ENCODE data around the gene ADCY3.

ADCY3 gene

DNA sequence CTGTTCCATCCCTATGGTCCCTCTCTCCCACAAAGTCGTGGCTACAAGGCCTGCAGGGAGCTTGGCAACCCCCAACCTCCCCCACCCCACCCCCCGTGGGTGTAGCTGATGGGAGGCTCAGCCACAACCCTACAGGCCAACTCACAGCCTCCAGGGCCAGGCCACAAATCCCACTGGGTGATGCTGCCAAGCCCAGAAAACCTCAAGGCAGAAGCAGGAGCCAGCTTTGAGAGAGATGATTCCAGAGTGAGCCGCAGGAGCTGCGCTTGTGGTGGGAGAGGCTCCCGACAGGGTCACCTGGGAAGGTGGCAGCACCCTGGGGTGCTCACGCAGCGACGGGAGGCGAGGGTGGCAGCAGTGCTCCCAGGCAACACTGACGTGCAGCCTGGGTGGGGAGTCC, 44.8 kb downstream of the ADCY3 start:
- no peaks in the 10 kb centered on the region for H3K9me3 ChIP-seq (ENCODE audit: insufficient read depth, low read depth, low read length)
- H3K27ac ChIP-seq (ENCODE audit: low read depth, low read length), result no peak overlapping the region
- no peaks in the 10 kb centered on the region for H3K36me3 ChIP-seq (ENCODE audit: insufficient read depth, low read length)
- no peak overlapping the region for H3K9ac ChIP-seq (ENCODE audit: low read depth, low read length)
- WGBS, result 94% methylated on average over 10 of the region's 10 CpGs
- no peaks in the 10 kb centered on the region for H3K27me3 ChIP-seq (ENCODE audit: insufficient read depth, low read length)
- H3K4me1 ChIP-seq (ENCODE audit: insufficient read depth, low read length), result no peaks in the 10 kb centered on the region
- H3K4me3 ChIP-seq (ENCODE audit: low read length), result no peak overlapping the region

DNA sequence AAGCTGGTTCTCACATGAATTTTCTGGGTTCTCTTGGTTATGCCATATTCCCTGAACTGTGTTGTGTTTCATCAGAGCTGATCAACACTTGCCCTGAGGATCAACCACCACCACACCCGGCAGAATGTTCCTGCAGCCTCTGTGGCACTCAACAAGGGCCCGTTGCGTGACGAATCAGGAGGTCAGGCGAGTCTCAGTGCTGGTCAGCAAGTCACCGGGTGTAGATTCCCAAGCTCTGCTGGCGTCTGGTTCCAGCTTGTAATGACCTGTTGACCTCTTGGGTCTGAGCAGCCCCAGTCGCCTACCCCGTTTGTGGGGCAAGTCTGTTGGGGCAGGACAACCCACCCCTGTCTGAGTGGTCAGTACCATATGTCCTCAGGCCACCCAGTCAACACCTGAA, 46.0 kb downstream of the ADCY3 start:
- Histone ChIP-seq H3K9me3 (ENCODE audit: insufficient read depth, low read depth, low read length) (no peaks in the 10 kb centered on the region), H3K36me3 (ENCODE audit: insufficient read depth, low read length) (no peaks in the 10 kb centered on the region), H3K4me3 (ENCODE audit: low read length) (no peak overlapping the region), H3K4me1 (ENCODE audit: insufficient read depth, low read length) (no peaks in the 10 kb centered on the region), H3K27me3 (ENCODE audit: insufficient read depth, low read length) (no peaks in the 10 kb centered on the region), H3K9ac (ENCODE audit: low read depth, low read length) (no peak overlapping the region), H3K27ac (ENCODE audit: low read depth, low read length) (no peak overlapping the region)
- WGBS, result 93% methylated on average over 9 of the region's 9 CpGs

DNA sequence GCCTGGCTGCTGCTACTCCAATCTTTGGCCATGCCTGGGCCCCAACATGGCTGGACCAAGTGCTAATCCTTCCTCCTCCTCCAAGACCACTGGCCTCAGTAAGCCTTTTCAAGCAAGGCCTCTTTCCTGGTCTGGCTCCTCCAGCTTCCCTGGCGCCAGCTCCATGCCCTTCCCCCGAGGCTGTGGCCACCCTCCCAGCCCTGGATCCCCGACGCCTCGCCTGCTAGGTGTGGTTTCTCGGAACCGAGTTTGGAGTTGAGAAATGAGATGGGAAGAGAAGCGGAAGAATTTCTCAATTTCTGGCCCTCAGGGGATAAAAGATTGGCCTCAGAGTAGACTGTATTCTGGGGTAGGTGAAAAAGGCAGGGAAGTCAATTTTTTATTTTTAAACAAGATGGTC, 46.4 kb downstream of the ADCY3 start:
- Histone ChIP-seq H3K27me3 (ENCODE audit: insufficient read depth, low read length) (no peaks in the 10 kb centered on the region), H3K27ac (ENCODE audit: low read depth, low read length) (no peak overlapping the region), H3K4me1 (ENCODE audit: insufficient read depth, low read length) (no peaks in the 10 kb centered on the region), H3K9me3 (ENCODE audit: insufficient read depth, low read depth, low read length) (no peaks in the 10 kb centered on the region), H3K4me3 (ENCODE audit: low read length) (no peak overlapping the region), H3K36me3 (ENCODE audit: insufficient read depth, low read length) (no peaks in the 10 kb centered on the region), H3K9ac (ENCODE audit: low read depth, low read length) (no peak overlapping the region)
- WGBS, result 95% methylated on average over 8 of the region's 8 CpGs

DNA sequence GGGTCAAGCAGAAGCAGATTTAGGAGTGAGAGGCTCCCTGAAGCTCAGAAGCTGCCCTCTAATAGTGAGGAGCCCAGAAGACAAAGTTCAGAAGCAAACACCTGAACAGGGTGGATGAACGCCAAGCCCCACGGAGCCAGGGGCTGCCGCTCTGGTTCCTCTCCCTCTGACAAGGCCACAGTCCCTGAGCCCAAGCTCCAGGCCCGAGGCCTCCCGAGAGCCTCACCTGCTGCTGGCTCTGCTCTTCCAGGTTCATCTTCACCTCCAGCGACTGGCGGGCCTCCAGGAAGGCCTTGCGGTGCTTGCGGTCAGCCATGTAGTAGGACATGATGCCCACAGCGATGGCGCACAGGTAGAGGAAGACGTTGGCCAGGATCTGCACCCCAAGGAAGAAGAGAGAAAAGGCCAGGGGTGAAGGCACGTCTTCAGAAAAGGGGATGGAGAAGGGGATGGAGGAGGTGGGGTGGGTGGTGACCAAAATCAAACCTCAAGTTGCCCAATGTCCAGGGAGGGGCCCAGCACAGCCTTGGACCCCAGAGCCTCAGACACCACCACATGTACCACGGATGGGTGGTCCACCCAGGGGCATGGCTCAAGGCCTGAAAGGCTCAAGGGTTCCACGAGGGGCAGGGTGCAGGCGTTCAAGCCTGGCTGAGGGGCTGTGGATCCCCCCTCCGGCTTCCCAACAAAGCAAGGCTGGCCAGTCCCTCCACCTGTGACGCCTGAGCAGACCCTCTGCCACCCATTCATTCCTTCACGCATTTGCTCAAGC, 47.5 kb downstream of the ADCY3 start:
- 94% methylated on average over 19 of the region's 19 CpGs for WGBS

DNA sequence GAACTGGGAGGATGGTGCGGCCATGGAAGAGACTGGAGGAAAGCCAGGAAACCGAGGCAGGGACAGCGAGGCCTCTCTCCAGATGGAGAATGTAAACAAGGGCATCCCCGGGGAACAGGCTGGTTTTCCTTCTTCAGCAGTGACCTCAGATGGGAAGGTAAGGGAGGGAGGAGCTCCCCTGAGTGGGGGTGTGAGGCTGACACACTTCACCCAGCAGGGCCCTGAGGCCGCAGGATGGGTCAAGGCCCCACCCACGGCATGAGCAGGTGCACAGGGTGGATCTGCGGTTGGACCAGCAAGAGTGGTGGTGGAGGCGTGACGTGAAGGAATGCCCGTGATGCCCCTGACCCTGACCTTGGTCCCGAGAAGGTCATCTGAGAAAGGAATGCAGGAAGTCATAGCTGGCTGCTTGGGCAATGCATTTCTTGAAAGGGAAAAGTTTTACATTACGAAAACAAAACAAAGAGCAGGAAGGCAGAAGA, 48.1 kb downstream of the ADCY3 start:
- Histone ChIP-seq H3K36me3 (ENCODE audit: insufficient read depth, low read length) (no peaks in the 10 kb centered on the region), H3K4me1 (ENCODE audit: insufficient read depth, low read length) (no peaks in the 10 kb centered on the region), H3K9me3 (ENCODE audit: insufficient read depth, low read depth, low read length) (no peaks in the 10 kb centered on the region), H3K4me3 (ENCODE audit: low read length) (no peak overlapping the region), H3K9ac (ENCODE audit: low read depth, low read length) (no peak overlapping the region), H3K27me3 (ENCODE audit: insufficient read depth, low read length) (no peaks in the 10 kb centered on the region), H3K27ac (ENCODE audit: low read depth, low read length) (no peak overlapping the region)
- 91% methylated on average over 12 of the region's 12 CpGs for WGBS

More for the DNA sequence above, 47.5 kb downstream of the ADCY3 start:
- no peaks in the 10 kb centered on the region for H3K9me3 ChIP-seq (ENCODE audit: insufficient read depth, low read depth, low read length)
- H3K27ac ChIP-seq (ENCODE audit: low read depth, low read length), result no peak overlapping the region
- no peaks in the 10 kb centered on the region for H3K4me1 ChIP-seq (ENCODE audit: insufficient read depth, low read length)
- no peak overlapping the region for H3K4me3 ChIP-seq (ENCODE audit: low read length)
- no peaks in the 10 kb centered on the region for H3K27me3 ChIP-seq (ENCODE audit: insufficient read depth, low read length)
- H3K36me3 ChIP-seq (ENCODE audit: insufficient read depth, low read length), result no peaks in the 10 kb centered on the region
- no peak overlapping the region for H3K9ac ChIP-seq (ENCODE audit: low read depth, low read length)

DNA sequence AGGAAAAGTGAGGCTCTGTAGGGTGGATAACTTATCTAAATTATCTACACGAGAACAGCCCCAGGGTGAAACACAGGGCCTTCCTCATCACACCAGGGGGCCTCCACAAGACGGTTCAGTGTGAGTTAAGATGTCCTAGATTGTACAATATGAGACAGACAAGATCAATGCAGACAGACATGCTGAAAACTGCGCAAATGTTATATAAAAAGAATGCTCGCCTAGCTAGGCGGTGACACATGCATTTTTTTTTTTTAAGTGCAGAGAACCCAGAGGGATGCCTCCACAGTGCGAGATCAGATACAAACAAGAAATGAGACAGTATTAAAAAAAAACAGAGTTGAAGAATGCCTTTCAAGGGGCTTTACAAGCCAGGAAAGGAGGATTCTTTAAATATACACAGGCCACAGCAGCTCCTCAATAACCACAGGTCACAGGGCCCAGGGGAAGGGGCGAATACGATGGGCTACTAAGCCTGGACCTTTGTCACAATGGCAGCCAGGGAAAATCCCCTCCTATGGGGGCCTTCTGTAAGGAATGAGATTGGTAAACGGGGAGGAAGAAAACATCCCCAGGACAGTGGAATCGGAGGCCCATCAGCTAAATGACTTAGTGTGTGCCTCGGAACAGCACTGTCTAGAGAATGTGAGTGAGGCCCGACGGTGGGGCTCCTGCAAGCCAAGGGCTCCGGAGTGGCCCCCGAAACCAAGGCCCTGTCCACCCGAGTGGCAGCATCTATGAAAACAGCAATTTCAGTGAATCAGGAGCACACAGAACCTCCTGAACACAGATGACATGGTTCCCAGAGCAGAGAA, 48.9 kb downstream of the ADCY3 start:
- WGBS, result 90% methylated on average over 16 of the region's 16 CpGs
- no peak overlapping the region for H3K4me3 ChIP-seq (ENCODE audit: low read length)
- H3K9me3 ChIP-seq (ENCODE audit: insufficient read depth, low read depth, low read length), result no peaks in the 10 kb centered on the region
- no peaks in the 10 kb centered on the region for H3K4me1 ChIP-seq (ENCODE audit: insufficient read depth, low read length)
- H3K27me3 ChIP-seq (ENCODE audit: insufficient read depth, low read length), result no peaks in the 10 kb centered on the region
- no peaks in the 10 kb centered on the region for H3K36me3 ChIP-seq (ENCODE audit: insufficient read depth, low read length)
- no peak overlapping the region for H3K27ac ChIP-seq (ENCODE audit: low read depth, low read length)
- no peak overlapping the region for H3K9ac ChIP-seq (ENCODE audit: low read depth, low read length)

DNA sequence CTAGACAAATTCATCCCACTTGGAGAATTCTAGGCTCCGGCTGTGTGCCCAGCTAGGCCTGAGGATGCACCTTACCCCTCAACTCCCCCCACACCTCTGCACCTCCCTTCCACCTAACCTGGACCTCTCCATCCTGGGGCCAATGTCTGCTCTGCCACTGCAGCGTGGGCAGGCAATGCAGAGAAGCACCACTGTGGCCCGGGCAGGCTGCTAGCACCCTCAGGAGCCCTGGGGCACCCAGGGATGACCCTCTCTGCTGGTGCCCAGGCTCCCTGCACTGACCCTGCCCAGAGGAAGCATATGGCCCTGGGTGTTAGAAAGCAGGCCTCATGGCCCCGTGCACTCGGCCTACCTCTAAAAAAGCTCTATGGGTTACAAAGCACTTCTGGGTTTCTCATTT, 49.6 kb downstream of the ADCY3 start:
- 96% methylated on average over 5 of the region's 5 CpGs for WGBS
- no peak overlapping the region for H3K4me3 ChIP-seq (ENCODE audit: low read length)
- no peak overlapping the region for H3K9ac ChIP-seq (ENCODE audit: low read depth, low read length)
- no peaks in the 10 kb centered on the region for H3K27me3 ChIP-seq (ENCODE audit: insufficient read depth, low read length)
- no peaks in the 10 kb centered on the region for H3K9me3 ChIP-seq (ENCODE audit: insufficient read depth, low read depth, low read length)
- H3K36me3 ChIP-seq (ENCODE audit: insufficient read depth, low read length), result no peaks in the 10 kb centered on the region
- no peak overlapping the region for H3K27ac ChIP-seq (ENCODE audit: low read depth, low read length)
- no peaks in the 10 kb centered on the region for H3K4me1 ChIP-seq (ENCODE audit: insufficient read depth, low read length)

DNA sequence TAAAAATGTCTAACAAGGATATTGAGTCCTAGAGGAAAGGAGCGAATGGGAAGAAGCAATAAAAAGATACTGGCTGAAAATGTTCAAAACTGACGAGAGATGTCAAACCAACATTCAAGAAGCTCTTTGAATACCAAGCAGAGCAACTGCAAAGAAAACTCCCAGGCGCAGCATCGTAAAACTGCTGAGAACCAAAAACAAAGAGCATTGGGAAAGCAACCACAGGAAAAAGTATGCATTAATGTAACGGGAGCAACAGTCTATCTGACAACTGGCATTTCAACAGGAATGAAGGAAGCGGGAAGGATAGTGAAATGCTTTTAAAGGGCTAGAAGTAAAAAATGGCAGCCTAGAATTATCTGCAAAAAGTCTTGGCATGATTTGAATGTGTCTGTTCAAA, 53.1 kb downstream of the ADCY3 start:
- 91% methylated on average over 6 of the region's 6 CpGs for WGBS
- no peaks in the 10 kb centered on the region for H3K27me3 ChIP-seq (ENCODE audit: insufficient read depth, low read length)
- no peak overlapping the region for H3K9ac ChIP-seq (ENCODE audit: low read depth, low read length)
- H3K27ac ChIP-seq (ENCODE audit: low read depth, low read length), result no peak overlapping the region
- H3K9me3 ChIP-seq (ENCODE audit: insufficient read depth, low read depth, low read length), result no peaks in the 10 kb centered on the region
- H3K36me3 ChIP-seq (ENCODE audit: insufficient read depth, low read length), result no peaks in the 10 kb centered on the region
- H3K4me3 ChIP-seq (ENCODE audit: low read length), result no peak overlapping the region
- no peaks in the 10 kb centered on the region for H3K4me1 ChIP-seq (ENCODE audit: insufficient read depth, low read length)

DNA sequence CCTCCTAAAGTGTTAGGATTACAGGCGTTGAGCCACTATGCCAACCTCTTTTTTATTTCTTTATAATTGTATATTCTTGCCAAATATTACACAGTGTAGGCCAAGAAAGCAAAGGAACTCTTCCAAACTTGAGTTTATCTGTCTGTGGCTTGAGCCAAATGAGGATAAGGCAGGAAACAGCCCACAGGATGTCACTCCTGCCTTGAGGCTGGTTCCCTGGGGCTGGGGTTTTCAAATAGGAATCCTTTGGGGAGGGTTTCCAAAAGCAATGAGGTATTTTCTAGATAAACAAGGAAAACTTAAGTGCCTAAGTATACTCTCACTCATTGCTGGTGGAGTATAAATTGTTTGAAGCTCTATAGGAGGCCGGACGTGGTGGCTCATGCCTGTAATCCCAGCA, 56.4 kb downstream of the ADCY3 start:
- no peaks in the 10 kb centered on the region for H3K27me3 ChIP-seq (ENCODE audit: insufficient read depth, low read length)
- no peak overlapping the region for H3K9ac ChIP-seq (ENCODE audit: low read depth, low read length)
- H3K4me1 ChIP-seq (ENCODE audit: insufficient read depth, low read length), result no peaks in the 10 kb centered on the region
- H3K27ac ChIP-seq (ENCODE audit: low read depth, low read length), result no peak overlapping the region
- no peak overlapping the region for H3K4me3 ChIP-seq (ENCODE audit: low read length)
- no peaks in the 10 kb centered on the region for H3K36me3 ChIP-seq (ENCODE audit: insufficient read depth, low read length)
- 88% methylated on average over 2 of the region's 3 CpGs for WGBS
- no peaks in the 10 kb centered on the region for H3K9me3 ChIP-seq (ENCODE audit: insufficient read depth, low read depth, low read length)

DNA sequence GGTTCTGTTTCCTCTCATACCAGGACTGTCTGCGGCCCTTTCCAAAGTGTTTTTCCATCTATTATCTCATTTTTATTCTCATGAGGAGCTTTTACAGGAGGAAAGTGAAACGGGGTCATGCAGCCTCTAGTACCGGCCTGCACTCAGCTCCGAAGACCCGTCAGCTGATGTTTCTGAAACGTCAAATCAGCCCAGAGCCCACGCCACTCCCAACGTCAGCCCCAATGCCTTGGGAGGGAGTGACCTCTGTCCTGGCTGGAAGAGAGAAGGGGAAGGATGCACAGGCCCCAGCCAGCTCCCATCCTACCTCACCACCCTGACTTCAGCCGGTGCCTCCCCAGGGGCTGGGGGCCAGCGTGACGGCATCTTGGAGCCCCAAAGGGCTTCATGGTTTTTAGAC, 58.5 kb downstream of the ADCY3 start:
- 93% methylated on average over 11 of the region's 11 CpGs for WGBS
- no peaks in the 10 kb centered on the region for H3K36me3 ChIP-seq (ENCODE audit: insufficient read depth, low read length)
- no peaks in the 10 kb centered on the region for H3K9me3 ChIP-seq (ENCODE audit: insufficient read depth, low read depth, low read length)
- no peak overlapping the region for H3K9ac ChIP-seq (ENCODE audit: low read depth, low read length)
- no peaks in the 10 kb centered on the region for H3K4me1 ChIP-seq (ENCODE audit: insufficient read depth, low read length)
- H3K4me3 ChIP-seq (ENCODE audit: low read length), result no peak overlapping the region
- H3K27me3 ChIP-seq (ENCODE audit: insufficient read depth, low read length), result no peaks in the 10 kb centered on the region
- no peak overlapping the region for H3K27ac ChIP-seq (ENCODE audit: low read depth, low read length)

DNA sequence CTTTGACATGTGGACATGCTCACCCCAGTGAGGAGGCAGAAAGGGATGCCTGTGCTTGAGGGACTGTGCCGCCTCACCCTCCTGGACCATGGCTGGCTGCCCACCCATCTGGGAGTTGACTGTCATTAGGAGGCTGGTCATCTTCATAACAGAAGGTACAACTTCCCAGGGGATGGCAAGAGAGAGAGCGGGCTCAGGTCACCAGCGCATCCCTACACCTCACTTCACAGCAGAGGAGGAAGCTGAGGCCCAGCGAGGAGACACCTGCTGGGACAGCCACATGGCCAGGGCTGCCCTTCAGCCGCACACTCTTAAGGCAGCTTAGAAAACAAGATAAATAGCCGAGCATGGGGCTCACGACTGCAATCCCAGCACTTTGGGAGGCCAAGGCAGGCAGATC, 59.4 kb downstream of the ADCY3 start:
- H3K9ac ChIP-seq (ENCODE audit: low read depth, low read length), result no peak overlapping the region
- no peak overlapping the region for H3K27ac ChIP-seq (ENCODE audit: low read depth, low read length)
- H3K36me3 ChIP-seq (ENCODE audit: insufficient read depth, low read length), result no peaks in the 10 kb centered on the region
- no peaks in the 10 kb centered on the region for H3K9me3 ChIP-seq (ENCODE audit: insufficient read depth, low read depth, low read length)
- H3K27me3 ChIP-seq (ENCODE audit: insufficient read depth, low read length), result no peaks in the 10 kb centered on the region
- WGBS, result 96% methylated on average over 7 of the region's 7 CpGs
- no peak overlapping the region for H3K4me3 ChIP-seq (ENCODE audit: low read length)
- peaks cover 3% of the 10 kb centered on the region; the same call in 1 of the 2 replicates for H3K4me1 ChIP-seq (ENCODE audit: insufficient read depth, low read length)

Data from HUES64 (cell line).